GM13977 (cell line): Measurements from ENCODE around the gene KIF21A.
"Not testable (repeated sequence)": the region's sequence is repeated elsewhere in the genome, so short reads cannot be mapped to it uniquely, and the experiment has no call there.

ENCODE experiments used
- DNase-seq: peaks from one replicate; pipeline ENCODE4 v3.0.0; 2012; ENCODE audit warnings: low spot score
- in situ Hi-C: fragments of 300-500 bp; cut with MboI; formaldehyde crosslinking; loops from one replicate; pipeline ENCODE4 v1.12.0; 2022; ENCODE audit warnings: low sequenced_read_pairs, low pct_unique_long_range_greater_than_20kb, mixed read lengths, inconsistent platforms; ENCODE audit not compliant: unreplicated experiment
- TF ChIP-seq, protein P1 (sequence below): IDR thresholded peaks from 2 replicates; pipeline ENCODE4 v1.5.1; 2012; ENCODE audit warnings: mild to moderate bottlenecking, control low read depth; ENCODE audit not compliant: insufficient read depth; ENCODE audit errors: extremely low read depth, missing control alignments

KIF21A gene

DNA sequence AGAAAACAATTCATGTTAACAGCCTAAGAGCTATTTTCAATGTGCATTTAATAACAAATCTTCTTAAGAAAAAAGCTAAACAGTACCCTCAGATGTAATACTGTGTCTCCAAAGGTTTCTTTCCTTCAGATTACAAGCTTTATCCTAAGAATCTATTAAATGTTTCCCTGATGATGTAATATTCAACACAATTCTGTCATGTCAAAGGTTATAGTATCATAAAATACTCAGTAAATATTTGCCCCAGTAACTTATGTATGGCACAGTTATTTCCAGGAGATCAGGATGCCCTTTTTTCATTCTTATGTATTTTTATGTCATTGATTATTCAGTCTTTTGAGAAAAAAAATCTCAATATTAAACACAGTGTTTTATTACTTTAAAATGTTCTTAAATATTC, 128.4 kb downstream of the KIF21A start:
- DNase-seq = no peak
- TF ChIP-seq, protein P1, sequence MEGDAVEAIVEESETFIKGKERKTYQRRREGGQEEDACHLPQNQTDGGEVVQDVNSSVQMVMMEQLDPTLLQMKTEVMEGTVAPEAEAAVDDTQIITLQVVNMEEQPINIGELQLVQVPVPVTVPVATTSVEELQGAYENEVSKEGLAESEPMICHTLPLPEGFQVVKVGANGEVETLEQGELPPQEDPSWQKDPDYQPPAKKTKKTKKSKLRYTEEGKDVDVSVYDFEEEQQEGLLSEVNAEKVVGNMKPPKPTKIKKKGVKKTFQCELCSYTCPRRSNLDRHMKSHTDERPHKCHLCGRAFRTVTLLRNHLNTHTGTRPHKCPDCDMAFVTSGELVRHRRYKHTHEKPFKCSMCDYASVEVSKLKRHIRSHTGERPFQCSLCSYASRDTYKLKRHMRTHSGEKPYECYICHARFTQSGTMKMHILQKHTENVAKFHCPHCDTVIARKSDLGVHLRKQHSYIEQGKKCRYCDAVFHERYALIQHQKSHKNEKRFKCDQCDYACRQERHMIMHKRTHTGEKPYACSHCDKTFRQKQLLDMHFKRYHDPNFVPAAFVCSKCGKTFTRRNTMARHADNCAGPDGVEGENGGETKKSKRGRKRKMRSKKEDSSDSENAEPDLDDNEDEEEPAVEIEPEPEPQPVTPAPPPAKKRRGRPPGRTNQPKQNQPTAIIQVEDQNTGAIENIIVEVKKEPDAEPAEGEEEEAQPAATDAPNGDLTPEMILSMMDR = no peak
- in situ Hi-C loops = no loop called here

DNA sequence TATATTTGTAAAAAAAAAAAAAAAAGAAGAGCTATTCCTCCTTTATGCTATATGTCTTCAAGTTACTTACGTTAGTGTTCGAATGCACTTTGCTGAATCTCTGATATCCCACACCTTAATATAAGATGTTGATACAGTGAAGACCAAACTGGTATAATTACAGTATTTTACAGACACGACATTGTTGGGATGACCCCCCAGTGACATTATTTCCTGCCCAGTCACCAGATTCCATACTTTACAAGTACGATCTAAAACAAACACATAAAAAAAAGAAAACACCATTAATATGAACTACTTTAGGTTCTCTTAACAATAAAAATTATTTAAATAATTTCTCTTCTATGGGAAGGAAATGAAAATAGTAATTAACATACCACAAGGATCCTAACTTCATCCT, 133.4 kb downstream of the KIF21A start:
- DNase-seq = no peak
- TF ChIP-seq, protein P1 = no peak
- in situ Hi-C loops = no loop called here

DNA sequence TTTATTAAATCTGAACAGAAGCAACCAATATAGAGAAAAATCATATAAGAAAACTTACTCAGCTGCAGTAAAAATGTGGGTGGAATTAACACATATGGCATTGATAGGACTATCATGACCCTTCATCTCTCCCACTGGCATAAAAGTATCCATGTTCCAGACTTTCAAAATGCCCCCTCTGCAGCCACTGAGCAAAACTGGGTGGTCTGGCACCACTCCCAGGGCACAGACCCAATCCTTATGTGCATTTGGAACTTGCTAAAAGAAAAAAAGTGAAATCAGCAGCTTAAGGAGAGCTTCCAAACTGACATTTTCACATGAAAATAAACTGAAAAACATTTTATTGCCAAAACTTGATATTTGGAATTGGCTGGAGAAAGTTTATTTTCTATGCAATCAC, 141.5 kb downstream of the KIF21A start:
- in situ Hi-C loops = no loop called here
- TF ChIP-seq, protein P1 = no peak
- no peak for DNase-seq

DNA sequence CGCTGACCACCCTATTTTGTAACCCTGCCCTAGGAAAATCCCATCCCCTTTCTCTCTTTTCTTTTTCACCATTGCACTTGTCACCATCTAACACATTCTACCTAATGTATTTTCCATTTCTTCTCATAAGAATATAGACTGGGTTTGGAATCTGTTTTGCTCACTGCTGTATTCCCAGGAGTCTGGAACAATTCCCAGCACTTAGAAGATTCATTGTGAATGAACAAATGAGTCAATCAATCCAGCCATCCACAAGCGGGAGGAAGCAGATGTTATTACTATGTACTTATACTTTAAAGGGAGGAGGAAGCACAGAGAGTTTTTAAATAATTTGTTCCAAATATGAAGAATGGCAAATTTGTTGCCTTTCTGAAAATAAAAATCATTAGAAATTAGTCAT, 142.1 kb downstream of the KIF21A start:
- in situ Hi-C loops = no loop called here
- TF ChIP-seq, protein P1 = no peak
- DNase-seq = no peak

DNA sequence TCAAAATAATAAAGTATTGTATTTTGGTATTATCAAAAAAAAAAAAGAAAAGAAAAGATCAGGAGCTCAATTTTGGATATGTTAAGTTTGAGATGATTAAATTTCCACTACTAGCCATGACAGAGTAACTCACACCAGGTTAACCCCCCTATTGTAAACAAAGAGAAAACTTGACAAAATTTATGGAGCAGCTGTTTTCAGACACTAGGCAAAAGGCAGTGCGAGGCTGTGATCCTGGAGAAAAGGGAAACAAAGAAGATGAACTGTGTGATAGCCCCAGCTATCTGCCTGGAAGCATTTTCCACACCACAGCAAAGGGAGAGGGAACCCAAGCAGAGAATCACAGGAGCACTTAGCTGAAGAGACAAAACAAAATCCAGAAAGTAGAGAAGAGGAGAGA, 145.0 kb downstream of the KIF21A start:
- in situ Hi-C loops = no loop called here
- TF ChIP-seq, protein P1 = no peak
- DNase-seq = no peak

DNA sequence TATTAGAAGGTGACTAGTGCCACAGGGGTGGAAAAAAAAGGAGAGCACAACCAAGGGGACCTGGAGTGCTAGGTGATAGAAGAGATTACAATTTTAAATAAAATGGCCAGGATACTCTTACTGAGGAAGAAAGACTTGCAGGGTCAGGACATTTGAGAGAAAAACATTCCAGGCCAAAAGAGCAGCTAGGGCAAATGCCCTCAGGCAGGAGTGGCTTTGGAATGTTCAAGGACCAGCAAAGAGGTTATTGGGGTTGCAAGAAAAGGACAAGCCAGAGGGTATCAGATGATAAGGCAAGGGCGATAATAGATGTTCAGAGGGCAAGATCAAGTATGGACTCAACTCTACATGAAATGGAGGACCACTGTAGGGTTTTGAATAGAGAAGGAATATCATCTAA, 146.4 kb downstream of the KIF21A start:
- in situ Hi-C loops = no loop called here
- no peak for DNase-seq
- TF ChIP-seq, protein P1 = no peak

DNA sequence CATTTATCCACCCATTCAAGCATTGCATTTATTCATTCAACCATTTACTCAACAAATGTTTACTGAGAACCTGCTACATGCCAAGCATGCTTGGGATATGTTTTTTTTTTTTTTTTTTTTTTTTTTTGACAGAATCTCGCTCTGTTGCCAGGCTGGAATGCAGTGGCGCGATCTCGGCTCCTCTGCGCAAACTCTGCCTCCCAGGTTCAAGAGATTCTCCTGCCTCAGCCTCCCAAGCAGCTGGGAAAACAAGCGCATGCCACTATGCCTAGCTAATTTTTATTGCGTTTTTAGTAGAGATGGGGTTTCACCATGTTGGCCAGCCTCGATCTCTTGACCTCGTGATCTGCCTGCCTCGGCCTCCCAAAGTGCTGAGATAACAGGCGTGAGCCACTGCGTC, 147.3 kb downstream of the KIF21A start:
- in situ Hi-C loops, DNase-seq: not testable (repeated sequence)
